CD4-positive, CD25-positive, alpha-beta regulatory T cell (primary cell): Measurements from ENCODE around the gene SLC1A3. TPM values are rescaled to one million over a fixed set of nuclear protein-coding genes. Genes with fewer than 3 reads are reported as not detected.

Experiments used
- ATAC-seq, 2 donors: fragments of 150-1000 bp; cut with Tn5 transposase; one replicate each; pipeline ENCODE4 v1.10.0; 2021; ENCODE audit warnings: low read depth in 2 of 2, moderate number of reproducible peaks in 2 of 2, moderate library complexity in 1 of 2
- DNase-seq, 3 donors: peaks; one replicate each; pipeline versions ENCODE4 v3.0.0 to v3.0.0-alpha.2; 2012 to 2022; ENCODE audit warnings: mixed read lengths in 1 of 3
- H3K27ac ChIP-seq: one replicate; pipeline ENCODE4 v1.7.0; 2013; ENCODE audit warnings: mild to moderate bottlenecking, low read length; ENCODE audit not compliant: insufficient read depth, poor library complexity, severe bottlenecking
- H3K27me3 ChIP-seq: one replicate; pipeline ENCODE4 v1.7.0; 2013; ENCODE audit warnings: low read length; ENCODE audit not compliant: control insufficient read depth, insufficient read depth
- H3K36me3 ChIP-seq: one replicate; pipeline ENCODE4 v1.7.0; 2013; ENCODE audit warnings: mild to moderate bottlenecking, low read length, moderate library complexity; ENCODE audit not compliant: control insufficient read depth, insufficient read depth
- H3K4me1 ChIP-seq: 2 replicates; pipeline ENCODE4 v1.7.0; 2013; ENCODE audit warnings: mild to moderate bottlenecking, low read length; ENCODE audit not compliant: insufficient read depth, control insufficient read depth, poor library complexity, severe bottlenecking
- H3K4me3 ChIP-seq: one replicate; pipeline ENCODE4 v1.7.0; 2013; ENCODE audit warnings: low read depth, mild to moderate bottlenecking, low read length, moderate library complexity
- H3K9me3 ChIP-seq, 2 experiments: 1 replicate in 1 of 2; 2 replicates in 1 of 2; pipeline ENCODE4 v1.7.0; 2013; ENCODE audit warnings: low read length in 2 of 2, mild to moderate bottlenecking in 1 of 2, moderate library complexity in 1 of 2; ENCODE audit not compliant: control insufficient read depth in 2 of 2
- H3K27ac Mint-ChIP-seq, 3 donors: one replicate each; pipeline ENCODE4 v1.8.0; 2020 to 2022; ENCODE audit warnings: mild to moderate bottlenecking in 3 of 3, mixed read lengths in 3 of 3, moderate library complexity in 2 of 3
- H3K27me3 Mint-ChIP-seq: one replicate; pipeline ENCODE4 v1.8.0; 2022; ENCODE audit warnings: mild to moderate bottlenecking, mixed read lengths
- H3K36me3 Mint-ChIP-seq: one replicate; pipeline ENCODE4 v1.8.0; 2020; ENCODE audit warnings: mixed read lengths
- H3K4me1 Mint-ChIP-seq, 4 donors: one replicate each; pipeline ENCODE4 v1.8.0; 2020 to 2022; ENCODE audit warnings: mixed read lengths in 4 of 4, mild to moderate bottlenecking in 1 of 4
- H3K4me3 Mint-ChIP-seq, 4 donors: one replicate each; pipeline ENCODE4 v1.8.0; 2020 to 2022; ENCODE audit warnings: mild to moderate bottlenecking in 4 of 4, mixed read lengths in 4 of 4, moderate library complexity in 3 of 4
- H3K9me3 Mint-ChIP-seq, 7 donors: one replicate each; pipeline ENCODE4 v1.8.0; 2020 to 2022; ENCODE audit warnings: mixed read lengths in 7 of 7, mild to moderate bottlenecking in 3 of 7, moderate library complexity in 2 of 7
- polyA plus RNA-seq, 4 donors: library from polyadenylated mRNA; unstranded; fragments of 300-500 nt; fragmentation: Illumina TruSeq; gene quantifications; one replicate each; pipeline ENCODE4 v1.2.3, GENCODE V29; 2021
- total RNA-seq: library from RNA; stranded (reverse); gene quantifications from one replicate; pipeline ENCODE4 v1.2.3, GENCODE V29; 2022

Gene SLC1A3
- total RNA-seq = not detected
- not detected for polyA plus RNA-seq

GRCh38 chr5:36606428-36607113, at the start of gene SLC1A3:
Gene SLC1A3 (plus strand): TSS chr5:36606606. CDS start chr5:36608424, 1,818 bp downstream.
- H3K4me3 Mint-ChIP-seq = peak within 1 kb of the TSS in 3 of 4 donors; percentile 46 to 72 (median 49)
- H3K27me3 ChIP-seq = peaks cover 40% of the 10 kb centered on the region
- H3K9me3 ChIP-seq = no peaks in the 10 kb centered on the region
- peaks cover 8% of the 10 kb centered on the region for H3K4me1 ChIP-seq
- H3K27me3 Mint-ChIP-seq = peaks cover 62% of the 10 kb centered on the region
- DNase-seq (peak in 1 of 3 donors; percentile 37), ATAC-seq (peak in 1 of 2 donors; percentile 40)
- H3K9me3 Mint-ChIP-seq = peaks cover 0 to 2% (median 0%) of the 10 kb centered on the region in 7 donors
- no peak within 1 kb of the TSS for H3K27ac ChIP-seq
- peak within 1 kb of the TSS; percentile 56 for H3K4me3 ChIP-seq
- H3K36me3 Mint-ChIP-seq = no peaks in the 10 kb centered on the region
- H3K36me3 ChIP-seq = no peaks in the 10 kb centered on the region
- H3K27ac Mint-ChIP-seq = no peak within 1 kb of the TSS
- peaks cover 5 to 17% (median 9%) of the 10 kb centered on the region in 4 donors for H3K4me1 Mint-ChIP-seq

DNA sequence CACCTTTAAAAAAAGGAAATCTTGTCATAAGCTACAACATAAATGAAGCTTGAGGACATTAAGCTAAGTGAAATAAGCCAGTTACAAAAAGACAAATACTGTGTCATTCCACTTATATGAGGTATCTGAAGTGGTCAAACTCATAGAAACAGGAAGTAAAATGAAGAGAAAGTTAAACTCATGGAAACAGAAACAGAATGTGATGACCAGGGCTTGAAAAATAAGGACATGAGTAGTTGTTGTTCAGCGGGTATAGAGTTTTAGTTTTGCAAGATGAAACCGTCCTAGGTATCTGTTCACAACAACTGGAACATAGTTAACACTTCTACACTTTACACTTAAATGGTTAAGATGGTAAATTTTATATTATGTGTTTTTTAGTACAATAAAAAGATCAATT, 47.8 kb upstream of the SLC1A3 start:
- Histone ChIP-seq H3K27ac (no peak overlapping the region), H3K9me3 (no peaks in the 10 kb centered on the region), H3K4me3 (no peak overlapping the region), H3K4me1 (no peaks in the 10 kb centered on the region), H3K27me3 (no peaks in the 10 kb centered on the region), H3K36me3 (no peaks in the 10 kb centered on the region)
- Mint-ChIP-seq H3K27me3 (peaks cover 5% of the 10 kb centered on the region), H3K9me3 (peaks cover 0 to 14% (median 4%) of the 10 kb centered on the region in 7 donors), H3K4me1 (no peaks in the 10 kb centered on the region), H3K4me3 (no peak overlapping the region), H3K36me3 (no peaks in the 10 kb centered on the region), H3K27ac (no peak overlapping the region)
- ATAC-seq (no peak), DNase-seq (no peak)

- DNase-seq = no peak
- Mint-ChIP-seq H3K27ac (no peak overlapping the region), H3K4me1 (no peaks in the 10 kb centered on the region), H3K9me3 (peaks cover 0 to 4% (median 0%) of the 10 kb centered on the region in 7 donors), H3K4me3 (no peak overlapping the region), H3K36me3 (no peaks in the 10 kb centered on the region), H3K27me3 (peaks cover 5% of the 10 kb centered on the region)
- Histone ChIP-seq H3K4me3 (no peak overlapping the region), H3K27ac (no peak overlapping the region), H3K4me1 (no peaks in the 10 kb centered on the region), H3K9me3 (no peaks in the 10 kb centered on the region), H3K27me3 (no peaks in the 10 kb centered on the region), H3K36me3 (no peaks in the 10 kb centered on the region)
- no peak for ATAC-seq
Measured at GRCh38 chr5:36561601-36562000, 44.8 kb upstream of the SLC1A3 start.

DNA sequence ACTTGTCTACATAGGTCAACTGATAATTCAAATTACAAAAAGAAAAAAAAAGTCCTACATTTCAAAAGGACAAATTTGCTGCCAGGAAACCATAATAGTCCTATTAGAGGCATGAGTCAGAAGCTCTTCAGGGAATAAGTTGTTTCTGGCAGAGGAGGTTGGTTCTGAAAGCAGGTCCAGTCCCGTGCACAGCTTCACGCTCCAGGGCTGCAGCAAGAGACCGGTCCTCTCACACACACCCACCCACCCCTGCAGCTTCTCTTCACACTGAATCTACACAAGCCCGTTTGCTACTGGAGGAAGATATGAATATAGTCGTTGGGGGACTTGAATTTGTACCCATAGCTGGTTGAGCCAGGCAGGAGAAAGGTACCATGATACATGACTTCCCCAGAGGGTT, 36.9 kb upstream of the SLC1A3 start:
- Mint-ChIP-seq H3K36me3 (no peaks in the 10 kb centered on the region), H3K4me3 (no peak overlapping the region), H3K27me3 (no peaks in the 10 kb centered on the region), H3K27ac (no peak overlapping the region), H3K4me1 (no peaks in the 10 kb centered on the region), H3K9me3 (no peaks in the 10 kb centered on the region)
- Histone ChIP-seq H3K4me1 (no peaks in the 10 kb centered on the region), H3K27me3 (peaks cover 2% of the 10 kb centered on the region), H3K4me3 (no peak overlapping the region), H3K27ac (no peak overlapping the region), H3K36me3 (no peaks in the 10 kb centered on the region), H3K9me3 (no peaks in the 10 kb centered on the region)
- ATAC-seq (no peak), DNase-seq (no peak)

- no peaks in the 10 kb centered on the region for H3K9me3 Mint-ChIP-seq
- H3K4me1 Mint-ChIP-seq = no peaks in the 10 kb centered on the region
- peaks cover 2% of the 10 kb centered on the region for H3K27me3 ChIP-seq
- no peak for DNase-seq
- no peak overlapping the region for H3K4me3 Mint-ChIP-seq
- H3K36me3 Mint-ChIP-seq = no peaks in the 10 kb centered on the region
- no peaks in the 10 kb centered on the region for H3K4me1 ChIP-seq
- H3K27ac Mint-ChIP-seq = no peak overlapping the region
- no peaks in the 10 kb centered on the region for H3K9me3 ChIP-seq
- no peak for ATAC-seq
- H3K36me3 ChIP-seq = no peaks in the 10 kb centered on the region
- H3K27me3 Mint-ChIP-seq = no peaks in the 10 kb centered on the region
- no peak overlapping the region for H3K4me3 ChIP-seq
- no peak overlapping the region for H3K27ac ChIP-seq
Measured at GRCh38 chr5:36570301-36571095, 35.9 kb upstream of the SLC1A3 start.

DNA sequence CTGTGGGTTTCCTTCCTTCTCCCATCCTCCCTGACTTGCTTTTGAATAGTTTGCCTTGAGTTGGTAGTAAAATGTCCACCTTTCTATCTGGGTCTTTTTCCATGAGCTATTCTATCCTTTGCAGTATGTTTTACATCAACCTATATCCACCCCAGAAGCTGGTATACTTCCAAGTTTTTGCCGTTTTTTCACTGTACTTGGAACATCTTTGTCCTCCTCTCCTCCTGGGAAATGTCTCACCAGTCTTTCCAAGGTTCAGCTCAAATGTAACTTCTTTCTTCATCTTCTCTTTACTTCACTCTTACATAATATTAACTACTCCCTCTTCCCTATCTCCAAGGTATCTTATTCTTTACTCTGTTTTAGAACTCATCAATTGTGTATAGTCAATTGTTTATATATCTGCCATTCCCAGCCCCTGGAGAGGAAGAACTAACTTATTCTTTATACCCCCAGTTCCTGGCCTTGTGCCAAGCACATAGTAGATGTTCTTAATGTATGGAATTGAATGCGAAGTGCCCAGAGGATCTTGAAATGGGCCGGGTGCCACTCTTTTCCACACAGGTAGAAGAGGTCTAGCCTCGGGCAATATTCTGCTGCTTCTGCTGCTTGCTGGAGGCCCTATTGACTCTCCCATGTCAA, 34.9 kb upstream of the SLC1A3 start:
- Histone ChIP-seq H3K4me3 (no peak overlapping the region), H3K27ac (no peak overlapping the region), H3K4me1 (no peaks in the 10 kb centered on the region), H3K27me3 (peaks cover 2% of the 10 kb centered on the region), H3K36me3 (no peaks in the 10 kb centered on the region), H3K9me3 (no peaks in the 10 kb centered on the region)
- ATAC-seq (no peak), DNase-seq (no peak)
- Mint-ChIP-seq H3K4me1 (no peaks in the 10 kb centered on the region), H3K4me3 (no peak overlapping the region), H3K27ac (no peak overlapping the region), H3K27me3 (no peaks in the 10 kb centered on the region), H3K9me3 (no peaks in the 10 kb centered on the region), H3K36me3 (no peaks in the 10 kb centered on the region)

- Mint-ChIP-seq H3K9me3 (no peaks in the 10 kb centered on the region), H3K36me3 (no peaks in the 10 kb centered on the region), H3K4me1 (no peaks in the 10 kb centered on the region), H3K27ac (no peak overlapping the region), H3K4me3 (no peak overlapping the region), H3K27me3 (no peaks in the 10 kb centered on the region)
- DNase-seq (no peak), ATAC-seq (no peak)
- Histone ChIP-seq H3K36me3 (no peaks in the 10 kb centered on the region), H3K27me3 (peaks cover 2% of the 10 kb centered on the region), H3K4me1 (no peaks in the 10 kb centered on the region), H3K27ac (no peak overlapping the region), H3K4me3 (no peak overlapping the region), H3K9me3 (no peaks in the 10 kb centered on the region)
Measured at GRCh38 chr5:36573438-36573837, 33.0 kb upstream of the SLC1A3 start.
